ENCODE data around the gene PDZD7.

- no peak for TF ChIP-seq CTCF (conservative IDR thresholded peaks at IDR 0.05; ENCODE audit: low read depth, low read length)
- TF ChIP-seq EZH2 (IDR thresholded peaks at IDR 0.05; ENCODE audit: borderline replicate concordance, low read depth, low read length, poor library complexity, severe bottlenecking): no peak
Measured at GRCh38 chr10:100984672-100985177, 46.2 kb downstream of the PDZD7 start.

Data from A673 (cell line).